HG03469 (cell line): Measurements from ENCODE around the gene ZNF691.
"Not testable (repeated sequence)": the region's sequence is repeated elsewhere in the genome, so short reads cannot be mapped to it uniquely, and the experiment has no call there.

ENCODE experiments used
- ATAC-seq: cut with Tn5 transposase; IDR thresholded peaks from one replicate; pipeline ENCODE4 v1.9.1; 2021; ENCODE audit warnings: mild to moderate bottlenecking, moderate library complexity, moderate number of reproducible peaks; ENCODE audit not compliant: unreplicated experiment

The ZNF691 gene

DNA sequence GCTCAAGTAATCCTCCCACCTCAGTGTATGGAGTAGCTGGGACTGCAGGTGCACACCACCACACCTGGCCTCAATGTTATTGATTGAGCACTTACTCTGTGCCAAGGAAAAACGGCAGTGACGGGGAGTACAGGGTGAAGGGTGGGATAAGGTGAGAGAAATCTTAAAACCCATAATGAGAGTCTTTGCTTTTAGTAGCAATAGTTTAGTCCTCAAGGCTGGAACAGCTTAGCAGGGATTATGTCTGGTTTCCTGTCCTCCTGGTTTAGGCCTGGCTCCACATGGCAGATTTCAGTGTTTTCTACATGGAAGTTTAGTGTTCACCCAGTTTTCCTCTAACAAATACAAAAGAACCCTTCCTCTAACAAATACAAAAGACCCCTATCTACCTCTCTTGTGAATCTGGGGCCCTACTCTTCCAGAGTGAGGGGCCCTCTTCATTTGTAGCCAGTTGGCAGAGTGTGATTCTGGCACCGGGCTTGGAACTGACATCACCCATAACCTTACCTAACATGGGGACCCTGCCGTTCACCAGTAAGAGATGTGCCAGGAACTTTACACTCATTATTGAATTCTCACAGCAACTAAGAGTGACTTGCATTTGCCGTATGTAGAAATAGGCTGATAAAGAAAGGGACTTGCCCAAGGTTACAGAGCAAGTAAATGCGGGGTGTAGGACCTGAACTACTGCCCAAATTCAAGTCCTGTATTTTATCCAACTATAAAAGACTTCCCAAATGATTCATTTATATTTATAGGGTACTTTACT, 6.9 kb downstream of the ZNF691 start:
- ATAC-seq = no peak

DNA sequence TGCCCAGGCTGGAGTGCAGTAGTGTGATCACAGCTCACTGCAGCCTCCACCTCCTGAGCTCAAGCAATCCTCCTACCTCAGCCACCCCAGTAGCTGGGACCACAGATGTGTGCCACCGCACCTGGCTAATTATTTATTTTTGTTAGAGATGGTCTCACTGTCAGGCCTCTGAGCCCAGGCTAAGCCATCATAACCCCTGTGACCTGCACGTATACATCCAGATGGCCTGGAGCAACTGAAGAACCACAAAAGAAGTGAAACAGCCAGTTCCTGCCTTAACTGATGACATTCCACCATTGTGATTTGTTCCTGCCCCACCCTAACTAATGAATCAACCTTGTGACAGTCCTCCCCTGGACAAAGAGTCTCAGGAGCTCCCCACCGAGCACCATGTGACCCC, 10.1 kb downstream of the ZNF691 start:
- ATAC-seq = not testable (repeated sequence)

DNA sequence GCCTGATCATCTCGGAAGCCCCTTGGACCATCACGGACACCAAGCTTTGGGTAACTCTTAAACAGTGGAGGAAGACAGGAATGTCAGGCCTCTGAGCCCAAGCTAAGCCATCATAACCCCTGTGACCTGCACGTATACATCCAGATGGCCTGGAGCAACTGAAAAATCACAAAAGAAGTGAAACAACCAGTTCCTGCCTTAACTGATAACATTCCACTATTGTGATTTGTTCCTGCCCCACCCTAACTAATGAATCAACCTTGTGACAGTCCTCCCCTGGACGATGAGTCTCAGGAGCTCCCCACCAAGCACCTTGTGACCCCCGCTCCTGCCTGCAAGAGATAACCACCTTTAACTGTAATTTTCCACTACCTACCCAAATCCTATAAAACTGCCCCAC, 13.0 kb downstream of the ZNF691 start:
- not testable (repeated sequence) for ATAC-seq

DNA sequence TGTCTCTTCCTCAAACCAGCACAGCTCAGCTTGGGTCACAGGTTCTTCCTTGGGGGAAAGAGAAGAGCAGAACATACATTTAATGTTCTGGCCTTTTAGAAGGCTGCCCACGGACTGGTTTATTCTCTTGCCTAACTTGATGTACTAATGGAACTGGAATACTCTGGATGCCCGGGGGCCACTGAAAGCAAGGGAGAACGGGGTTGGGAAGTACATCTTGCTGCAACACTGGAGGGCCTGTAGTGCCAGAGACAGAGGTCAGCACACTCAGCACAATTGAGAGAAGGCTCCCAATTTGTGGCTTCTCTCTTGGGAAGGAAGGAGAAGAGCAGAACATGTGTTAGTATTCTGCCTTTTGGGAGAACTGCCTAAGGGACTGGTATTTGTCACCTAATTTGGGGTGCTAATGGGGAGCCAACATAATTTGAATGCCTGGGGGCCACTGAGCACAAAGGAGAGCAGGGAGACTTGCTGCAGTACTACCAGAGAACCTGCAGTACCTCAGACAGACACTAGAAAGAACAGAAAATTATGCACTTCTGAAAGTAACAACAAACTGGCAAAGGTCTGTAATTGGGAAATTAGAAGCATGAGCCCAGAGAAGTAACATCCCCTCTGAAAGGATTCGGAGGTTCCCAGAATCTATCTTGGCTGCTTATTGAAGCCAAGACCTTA, 14.1 kb downstream of the ZNF691 start:
- no peak for ATAC-seq

DNA sequence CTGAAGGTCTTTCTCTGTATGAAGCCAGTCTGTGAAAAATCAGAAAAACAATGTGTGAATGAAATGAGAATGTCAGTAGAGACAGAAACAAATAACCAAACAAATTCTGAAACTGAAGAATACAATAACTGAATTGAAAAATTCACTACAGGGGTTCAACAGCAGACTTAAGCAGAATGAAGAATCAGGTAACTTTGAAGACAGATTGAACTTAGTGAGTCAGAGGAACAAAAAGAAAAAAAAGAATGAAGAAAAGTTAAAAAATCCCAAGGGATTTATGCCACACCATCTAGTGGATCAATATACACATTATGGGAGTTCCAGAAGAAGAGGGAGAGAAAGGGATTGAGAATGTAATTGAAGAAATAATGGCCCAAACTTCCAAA, 14.6 kb downstream of the ZNF691 start:
- ATAC-seq = no peak

DNA sequence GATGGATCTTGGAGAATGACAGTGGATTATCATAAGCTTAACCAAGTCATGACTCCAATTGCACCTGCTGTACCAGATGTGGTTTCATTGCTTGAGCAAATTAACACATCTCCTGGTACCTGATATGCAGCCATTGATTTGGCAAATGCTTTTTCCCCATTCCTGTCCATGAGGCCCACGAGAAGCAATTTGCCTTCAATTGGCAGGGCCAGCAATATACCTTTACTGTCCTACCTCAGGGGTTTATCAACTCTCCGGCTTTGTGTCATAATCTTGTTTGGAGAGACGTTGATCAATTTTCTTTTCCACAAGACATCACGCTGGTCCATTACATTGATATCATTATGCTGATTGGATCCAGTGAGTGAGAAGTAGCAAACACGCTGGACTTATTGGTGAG, 20.1 kb downstream of the ZNF691 start:
- no peak for ATAC-seq

DNA sequence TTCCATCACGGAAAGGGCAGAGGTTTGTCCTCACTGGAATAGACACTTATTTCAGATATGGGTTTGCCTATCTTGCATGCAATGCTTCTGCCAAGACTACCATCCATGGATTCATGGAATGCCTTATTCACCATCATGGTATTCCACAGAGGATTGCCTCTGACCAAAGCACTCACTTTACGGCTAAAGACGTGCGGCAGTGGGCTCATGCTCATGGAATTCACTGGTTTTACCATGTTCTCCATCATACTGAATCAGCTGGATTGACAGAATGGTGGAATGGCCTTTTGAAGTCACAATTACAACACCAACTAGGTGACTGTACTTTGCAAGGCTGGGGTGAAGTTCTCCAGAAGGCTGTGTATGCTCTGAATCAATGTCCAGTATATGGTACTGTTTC, 22.1 kb downstream of the ZNF691 start:
- ATAC-seq = not testable (repeated sequence)

DNA sequence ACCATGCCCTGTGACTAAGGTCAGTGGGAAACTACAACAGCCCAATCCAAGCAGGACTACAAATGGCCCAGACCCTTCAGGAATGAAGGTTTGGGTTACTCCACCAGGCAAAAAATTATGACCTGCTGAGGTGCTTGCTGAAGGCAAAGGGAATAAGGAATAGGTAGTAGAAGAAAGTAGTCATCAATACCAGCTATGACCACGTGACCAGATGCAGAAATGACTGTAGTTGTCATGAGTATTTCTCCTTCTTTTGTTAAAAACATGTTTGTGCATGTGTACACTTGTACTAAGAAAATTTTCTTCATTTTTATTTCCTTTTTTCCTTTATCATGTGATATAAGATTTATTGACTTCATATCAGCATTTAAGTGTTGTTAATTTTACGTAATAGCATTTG, 22.8 kb downstream of the ZNF691 start:
- ATAC-seq = not testable (repeated sequence)

DNA sequence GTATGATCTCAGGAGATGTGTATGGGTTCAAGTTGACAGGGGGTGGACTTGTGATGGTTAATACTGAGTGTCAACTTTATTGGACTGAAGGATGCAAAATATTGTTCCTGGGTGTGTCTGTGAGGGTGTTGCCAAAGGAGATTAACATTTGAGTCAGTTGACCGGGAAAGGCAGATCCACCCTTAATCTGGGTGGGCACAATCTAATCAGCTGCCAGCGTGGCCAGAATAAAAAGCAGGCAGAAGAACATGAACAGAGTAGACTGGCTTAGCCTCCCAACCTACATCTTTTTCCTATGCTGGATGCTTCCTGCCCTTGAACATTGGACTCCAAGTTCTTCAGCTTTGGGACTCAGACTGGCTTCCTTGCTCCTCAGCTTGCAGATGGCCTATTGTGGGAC, 23.3 kb downstream of the ZNF691 start:
- not testable (repeated sequence) for ATAC-seq

DNA sequence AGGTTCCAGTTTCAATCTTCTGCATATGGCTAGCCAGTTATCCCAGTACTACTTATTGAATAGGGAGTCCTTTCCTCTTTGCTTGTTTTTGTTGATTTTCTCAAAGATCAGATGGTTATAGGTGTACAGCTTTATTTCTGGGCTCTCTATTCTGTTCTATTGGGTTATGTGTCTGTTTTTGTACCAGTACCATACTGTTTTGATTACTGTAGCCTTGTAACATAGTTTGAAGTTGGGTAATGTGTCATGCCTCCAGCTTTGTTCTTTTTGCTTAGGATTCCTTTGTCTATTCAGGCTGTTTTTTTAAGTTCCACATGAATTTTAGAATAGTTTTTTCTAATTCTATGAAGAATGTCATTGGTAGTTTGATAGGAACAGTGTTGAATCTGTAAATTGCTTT, 26.7 kb downstream of the ZNF691 start:
- ATAC-seq = not testable (repeated sequence)

DNA sequence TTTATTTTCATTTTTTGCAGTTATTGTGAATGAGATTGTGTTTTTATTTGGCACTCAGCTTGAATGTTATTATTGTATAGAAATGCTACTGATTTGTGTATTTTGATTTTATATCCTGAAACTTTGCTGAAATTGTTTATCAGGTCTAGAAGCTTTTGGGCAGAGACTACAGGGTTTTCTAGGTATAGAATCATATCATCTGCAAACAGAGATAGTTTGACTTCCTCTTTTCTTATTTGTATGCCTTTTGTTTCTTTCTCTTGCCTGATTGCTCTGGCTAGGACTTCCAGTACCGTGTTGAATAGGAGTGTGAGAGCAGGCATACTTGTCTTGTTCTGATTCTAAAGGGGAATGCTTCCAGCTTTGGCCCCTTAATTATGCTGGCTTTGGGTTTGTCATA, 27.3 kb downstream of the ZNF691 start:
- no peak for ATAC-seq

DNA sequence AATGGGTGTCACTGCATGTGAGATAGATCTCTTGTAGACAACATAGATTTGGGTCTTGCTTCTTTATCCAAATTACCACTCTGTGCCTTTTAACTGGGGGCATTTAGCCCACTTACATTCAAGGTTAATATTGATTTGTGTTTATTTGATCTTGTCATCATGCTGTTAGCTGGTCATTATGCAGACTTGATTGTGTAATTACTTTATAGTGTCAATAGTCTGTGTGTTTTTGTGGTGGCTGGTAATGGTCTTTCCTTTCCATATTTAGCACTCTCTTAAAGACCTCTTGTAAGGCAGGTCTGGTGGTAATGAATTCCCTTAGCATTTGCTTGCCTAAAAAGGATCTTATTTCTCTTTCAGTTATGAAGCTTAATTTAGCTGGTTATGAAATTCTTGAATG, 29.6 kb downstream of the ZNF691 start:
- ATAC-seq = no peak

DNA sequence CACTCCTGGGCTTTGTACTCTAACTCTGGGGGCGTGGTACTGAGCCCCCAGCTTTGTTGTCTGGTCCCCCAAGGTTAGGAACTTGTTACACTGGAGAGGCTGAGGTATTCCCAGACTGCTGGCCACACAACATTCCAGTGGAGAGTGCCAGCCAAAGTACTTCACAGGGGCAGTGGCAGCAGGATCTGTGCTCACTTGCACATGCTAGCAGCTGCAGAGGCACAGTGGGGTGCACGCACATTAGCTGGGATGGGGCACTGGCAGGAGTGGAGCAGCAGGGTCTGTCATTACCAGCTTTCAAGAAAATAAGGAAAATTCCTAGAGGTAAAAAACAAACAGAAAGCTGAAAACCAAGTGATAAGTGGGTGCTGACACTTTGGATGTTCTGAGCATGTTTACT, 31.0 kb downstream of the ZNF691 start:
- no peak for ATAC-seq

DNA sequence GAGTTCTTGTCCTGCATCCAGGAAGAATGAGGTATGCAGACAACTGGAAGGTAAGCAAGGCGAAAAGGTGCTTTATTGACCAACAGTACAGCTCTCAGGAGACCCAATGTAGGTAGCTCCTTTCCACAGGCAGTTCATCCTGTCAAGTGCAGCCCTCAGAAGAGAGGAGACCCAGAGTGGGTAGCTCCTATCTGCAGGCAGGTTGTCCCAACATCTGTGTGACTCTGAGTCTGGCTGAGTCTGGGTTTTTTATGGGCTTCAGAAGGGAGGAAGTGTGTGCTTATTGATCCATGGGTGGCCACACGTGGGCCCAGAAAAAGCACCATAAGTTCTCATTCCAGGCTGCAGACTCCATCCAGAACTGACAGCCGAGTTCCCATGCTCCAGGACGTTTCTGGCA, 34.0 kb downstream of the ZNF691 start:
- ATAC-seq = no peak

DNA sequence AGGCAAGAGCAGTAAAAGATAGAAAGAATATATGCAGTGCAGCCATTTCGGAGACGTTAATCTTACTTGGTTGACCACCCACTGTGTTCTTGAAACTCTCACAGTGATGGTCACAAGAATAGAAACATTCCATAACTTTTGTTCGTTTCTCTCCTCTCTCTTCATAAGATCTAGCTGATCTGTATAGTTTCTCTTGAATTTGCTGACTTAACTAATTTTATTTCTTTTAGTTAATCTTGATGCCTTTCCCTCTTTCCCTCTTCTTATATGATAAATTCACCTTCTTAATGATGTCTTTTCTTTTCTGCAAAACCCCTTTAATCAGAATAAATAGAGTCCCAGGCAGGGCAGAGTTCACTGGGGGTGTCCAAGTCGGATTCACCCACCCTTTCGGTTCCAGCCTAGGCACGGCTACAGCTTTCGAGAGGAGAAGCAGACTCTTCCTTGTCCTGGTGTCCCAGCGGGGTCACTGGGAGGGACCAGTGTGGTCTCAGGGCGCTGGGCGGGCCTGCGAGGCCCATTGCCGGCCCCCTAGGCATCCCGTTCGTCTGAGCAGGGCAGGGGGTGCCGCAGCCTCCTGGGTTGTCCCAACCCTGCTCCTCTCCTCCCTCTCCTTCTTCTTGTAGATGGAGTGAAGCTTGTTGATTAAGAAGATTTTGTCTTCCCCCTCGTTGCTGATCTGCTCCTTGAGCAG, 39.8 kb downstream of the ZNF691 start:
- ATAC-seq = no peak

DNA sequence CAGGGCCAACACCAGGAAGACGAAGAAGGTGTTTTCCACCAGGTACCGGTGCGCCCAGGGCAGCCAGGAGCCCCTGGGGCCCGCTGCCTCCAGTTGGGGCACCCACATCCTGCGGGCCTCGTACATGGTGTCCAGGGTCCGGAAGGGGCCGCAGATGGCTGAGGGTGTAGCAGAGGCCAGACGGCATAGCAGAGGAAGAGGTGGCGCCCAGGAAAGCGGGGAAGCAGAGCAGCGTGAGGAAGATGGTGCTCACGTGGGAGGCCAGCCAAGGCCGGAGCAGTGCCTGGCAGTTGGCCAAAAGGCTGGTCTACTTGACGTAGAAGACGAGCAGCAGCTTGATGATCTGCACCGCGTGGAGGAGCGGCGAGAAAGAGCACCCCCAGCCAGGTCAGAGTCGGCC, 40.4 kb downstream of the ZNF691 start:
- ATAC-seq = no peak

DNA sequence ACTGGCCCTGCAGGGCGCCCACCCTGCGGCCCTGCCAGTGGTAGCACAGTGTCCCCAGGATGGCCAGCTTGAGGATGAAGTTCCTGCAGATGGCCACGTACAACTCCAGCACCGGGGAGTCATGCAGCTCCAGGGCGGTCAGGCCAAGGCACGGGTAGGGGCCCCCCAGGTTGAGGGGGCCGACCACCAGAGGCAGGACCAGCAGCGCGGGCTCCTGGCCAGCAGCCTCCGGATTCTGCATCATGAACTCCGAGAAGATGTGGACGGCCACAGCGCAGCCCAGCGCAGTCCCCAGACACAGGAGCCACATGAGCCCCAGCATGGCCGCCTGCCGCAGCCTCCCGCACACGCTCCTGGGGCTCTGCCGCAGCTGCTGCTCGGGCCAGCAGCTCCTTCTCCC, 41.0 kb downstream of the ZNF691 start:
- no peak for ATAC-seq

DNA sequence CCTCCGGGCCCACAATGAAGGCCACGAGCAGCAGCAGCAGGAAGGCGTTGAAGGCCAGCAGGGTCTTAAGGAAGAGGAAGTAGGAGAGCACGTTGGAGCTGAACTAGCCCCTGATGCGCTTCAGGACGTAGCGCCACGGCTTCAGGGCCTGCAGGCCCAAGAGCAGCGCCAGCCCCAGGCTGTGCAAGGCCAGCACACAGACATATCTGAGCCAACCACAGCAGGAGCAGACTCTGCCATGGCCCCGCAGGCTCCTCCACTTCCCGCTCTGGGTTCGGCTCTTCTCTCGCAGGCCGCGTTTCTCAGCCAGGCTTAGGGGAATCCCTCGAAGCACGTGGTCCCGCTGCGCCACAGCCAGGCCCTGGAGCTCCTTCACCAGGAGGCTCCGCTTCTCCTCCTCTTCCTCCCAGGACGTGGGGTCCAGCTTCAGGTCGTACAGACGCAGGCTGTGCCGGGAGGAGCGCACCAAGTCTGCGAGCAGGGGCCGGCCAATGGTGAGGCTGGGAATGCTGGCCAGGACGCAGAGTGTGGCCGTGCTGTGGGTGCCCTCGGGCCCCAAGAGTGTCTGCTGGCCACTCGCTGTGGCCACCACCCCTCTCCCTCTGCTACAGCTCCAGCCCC, 41.7 kb downstream of the ZNF691 start:
- no peak for ATAC-seq

DNA sequence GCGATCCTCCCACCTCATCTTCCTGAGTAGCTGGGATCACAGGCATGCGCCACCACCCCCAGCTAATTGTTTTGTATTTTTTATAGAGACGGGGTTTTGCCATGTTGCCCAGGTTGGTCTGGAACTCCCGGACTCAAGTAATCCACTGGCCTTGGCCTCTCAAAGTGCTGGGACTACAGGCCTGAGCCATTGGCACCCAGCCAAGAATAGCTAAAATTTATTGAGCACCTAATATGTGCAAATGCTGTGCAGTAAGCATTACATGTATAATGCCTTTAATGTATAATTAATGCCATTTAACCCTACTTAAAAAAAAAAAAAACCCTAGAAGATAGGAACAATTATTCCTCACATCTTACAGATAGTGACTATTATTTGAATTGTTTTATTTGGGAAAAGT, 42.9 kb downstream of the ZNF691 start:
- no peak for ATAC-seq

DNA sequence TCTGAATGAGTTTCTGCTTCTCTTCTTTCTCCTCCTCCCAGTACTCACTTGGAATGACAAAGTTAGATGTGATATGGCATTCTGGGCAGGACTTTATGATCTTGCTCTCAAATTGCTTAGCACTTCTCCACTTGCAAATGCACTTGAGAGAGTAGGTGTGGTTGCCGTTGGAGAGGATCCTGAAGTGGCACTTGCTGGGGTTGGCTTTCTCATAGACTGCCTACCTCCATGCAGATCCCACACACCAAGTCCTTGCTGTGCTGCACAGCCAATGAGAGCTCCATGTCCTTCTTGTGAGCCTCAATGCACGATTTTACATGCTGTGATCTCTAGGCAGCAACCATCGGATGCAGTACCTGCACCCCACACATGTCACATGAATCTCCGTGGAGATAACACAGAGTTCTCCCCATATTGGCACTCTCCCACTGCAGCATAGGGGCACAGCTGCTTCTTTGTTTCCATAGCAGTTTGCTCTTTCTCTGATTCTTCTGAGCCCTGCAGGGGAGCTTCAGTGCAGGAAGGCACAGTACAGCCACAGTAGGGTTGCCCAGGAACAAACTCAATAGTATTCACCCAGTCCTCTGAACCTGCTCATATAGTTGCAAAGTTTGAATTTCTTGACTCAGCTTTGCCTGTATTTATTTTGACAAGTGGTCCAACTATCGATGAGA, 45.2 kb downstream of the ZNF691 start:
- no peak for ATAC-seq

DNA sequence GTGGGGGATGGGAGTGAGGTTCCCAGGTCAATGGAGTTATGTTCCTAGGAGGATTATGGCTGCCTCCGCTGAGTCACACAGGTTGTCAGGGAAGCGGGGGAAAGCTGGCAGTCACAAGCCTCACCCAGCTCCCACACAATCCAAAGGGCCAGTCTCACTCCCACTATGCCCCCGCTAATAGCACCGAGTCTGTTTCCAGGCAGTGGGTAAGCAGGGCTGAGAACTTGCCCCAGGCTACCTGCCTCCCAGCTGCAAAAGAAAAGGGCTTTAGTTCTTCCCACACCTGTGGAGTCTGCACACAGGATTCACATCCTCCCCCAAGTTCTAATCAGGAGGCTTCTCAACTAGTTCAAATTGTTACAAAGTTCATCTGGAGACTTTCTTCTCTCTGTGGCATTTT, 53.5 kb downstream of the ZNF691 start:
- ATAC-seq = not testable (repeated sequence)
